Measurements from ENCODE around the gene DOCK2.
"Not testable (repeated sequence)": the region's sequence is repeated elsewhere in the genome, so short reads cannot be mapped to it uniquely, and the experiment has no call there.

DNA sequence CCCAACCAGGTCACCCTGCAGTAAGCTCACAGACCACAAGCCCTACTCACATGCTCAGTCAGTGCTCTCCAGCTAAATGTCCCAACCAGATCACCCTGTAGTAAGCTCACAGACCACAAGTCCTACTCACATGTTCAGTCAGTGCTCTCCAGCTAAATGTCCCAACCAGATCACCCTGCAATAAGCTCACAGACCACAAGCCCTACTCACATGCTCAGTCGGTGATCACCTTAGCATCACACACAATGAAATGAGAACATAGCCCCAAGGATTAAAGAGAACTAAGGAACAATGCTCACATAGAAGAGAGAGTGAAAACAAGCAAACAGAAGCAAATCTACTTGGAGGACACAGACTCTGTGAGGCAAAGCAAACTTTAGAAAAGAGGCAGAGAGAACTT, 197.5 kb downstream of the DOCK2 start:
- TF ChIP-seq EZH2phosphoT487 (IDR thresholded peaks at IDR 0.05; ENCODE audit: insufficient read depth, low read depth); EZH2 (IDR thresholded peaks at IDR 0.05; ENCODE audit: insufficient read depth, poor library complexity, severe bottlenecking): not testable (repeated sequence)
